ENCODE results near the gene ATG10.

GRCh38 chr5:81971712-81972491, at the start of gene ATG10:
- no peak for TF ChIP-seq CTCF (IDR thresholded peaks at IDR 0.05)
- TF ChIP-seq POLR2AphosphoS5 (IDR thresholded peaks at IDR 0.05; ENCODE audit: insufficient read depth in 1 of 2, low read depth in 1 of 2), result peak in 1 of 2 donors; percentile 99
